AG09309 (cell line): ENCODE data around the gene ACOXL.

ENCODE experiments used
- DNase-seq: peaks from one replicate; pipeline ENCODE4 v3.0.0-alpha.2; 2010; ENCODE audit warnings: low read depth
- H3K4me3 ChIP-seq: 2 replicates; pipeline ENCODE4 v1.5.1; 2011; ENCODE audit warnings: mild to moderate bottlenecking, low read depth, low read length, moderate library complexity; ENCODE audit not compliant: control insufficient read depth
- TF ChIP-seq, protein P1 (sequence below): IDR thresholded peaks from 2 replicates; pipeline ENCODE4 v1.5.1; 2011; ENCODE audit warnings: mild to moderate bottlenecking, low read depth, low read length, inconsistent platforms; ENCODE audit not compliant: insufficient read depth, control insufficient read depth; ENCODE audit errors: missing control alignments

The ACOXL gene

GRCh38 chr2:110991911-110992310 is 259.5 kb downstream of the ACOXL start:
- DNase-seq = no peak
- H3K4me3 ChIP-seq = no peak overlapping the region

DNA sequence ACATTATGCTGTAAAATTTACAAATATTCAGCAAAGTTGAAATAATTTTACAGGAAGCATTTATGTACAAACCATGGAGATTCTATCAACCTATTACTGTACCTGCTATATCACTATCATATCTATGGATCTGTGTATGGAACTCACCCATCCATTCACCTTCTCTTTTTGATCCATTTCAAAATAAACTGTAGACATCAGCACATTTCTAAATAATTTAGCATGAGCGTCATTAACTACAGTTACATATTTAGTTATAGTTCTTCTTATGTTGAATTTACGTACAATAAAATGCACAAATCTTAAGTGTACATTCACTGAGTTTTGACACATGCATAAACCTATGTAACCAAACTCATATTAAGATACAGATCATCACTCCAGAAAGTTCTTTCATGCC is 260.5 kb downstream of the ACOXL start:
- H3K4me3 ChIP-seq = no peak overlapping the region
- DNase-seq = no peak
- TF ChIP-seq, protein P1, sequence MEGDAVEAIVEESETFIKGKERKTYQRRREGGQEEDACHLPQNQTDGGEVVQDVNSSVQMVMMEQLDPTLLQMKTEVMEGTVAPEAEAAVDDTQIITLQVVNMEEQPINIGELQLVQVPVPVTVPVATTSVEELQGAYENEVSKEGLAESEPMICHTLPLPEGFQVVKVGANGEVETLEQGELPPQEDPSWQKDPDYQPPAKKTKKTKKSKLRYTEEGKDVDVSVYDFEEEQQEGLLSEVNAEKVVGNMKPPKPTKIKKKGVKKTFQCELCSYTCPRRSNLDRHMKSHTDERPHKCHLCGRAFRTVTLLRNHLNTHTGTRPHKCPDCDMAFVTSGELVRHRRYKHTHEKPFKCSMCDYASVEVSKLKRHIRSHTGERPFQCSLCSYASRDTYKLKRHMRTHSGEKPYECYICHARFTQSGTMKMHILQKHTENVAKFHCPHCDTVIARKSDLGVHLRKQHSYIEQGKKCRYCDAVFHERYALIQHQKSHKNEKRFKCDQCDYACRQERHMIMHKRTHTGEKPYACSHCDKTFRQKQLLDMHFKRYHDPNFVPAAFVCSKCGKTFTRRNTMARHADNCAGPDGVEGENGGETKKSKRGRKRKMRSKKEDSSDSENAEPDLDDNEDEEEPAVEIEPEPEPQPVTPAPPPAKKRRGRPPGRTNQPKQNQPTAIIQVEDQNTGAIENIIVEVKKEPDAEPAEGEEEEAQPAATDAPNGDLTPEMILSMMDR = no peak

More at GRCh38 chr2:110991911-110992310, 259.5 kb downstream of the ACOXL start:
- TF ChIP-seq, protein P1 = no peak

GRCh38 chr2:110993557-110994231 is 261.3 kb downstream of the ACOXL start:
- no peak overlapping the region for H3K4me3 ChIP-seq
- DNase-seq = no peak
- TF ChIP-seq, protein P1 = no peak

GRCh38 chr2:110994250-110994961 is 262.0 kb downstream of the ACOXL start:
- TF ChIP-seq, protein P1 = no peak
- H3K4me3 ChIP-seq = no peak overlapping the region
- DNase-seq = no peak

- no peak for DNase-seq
- no peak overlapping the region for H3K4me3 ChIP-seq
- TF ChIP-seq, protein P1 = no peak
Measured at GRCh38 chr2:110995911-110996310, 263.5 kb downstream of the ACOXL start.

GRCh38 chr2:110997331-110998045 is 265.1 kb downstream of the ACOXL start:
- DNase-seq = no peak
- TF ChIP-seq, protein P1 = no peak
- H3K4me3 ChIP-seq = no peak overlapping the region
